Measurements from ENCODE around the gene RETREG3. TPM values are rescaled to one million over a fixed set of nuclear protein-coding genes. Genes with fewer than 3 reads are reported as not detected.

The RETREG3 gene
- total and polyA plus RNA-seq, 9 of the 15 experiments (the other 6 are each of a cell fraction or from before 2014, with no cell fraction given): 4.1 to 39.0 (median 16.9) TPM

GRCh38 chr17:42554250-42555121, 54.7 kb downstream of the RETREG3 start (continued):
- TF ChIP-seq NR1H2 (CRISPR knock-in tag; IDR thresholded peaks at IDR 0.05) (no peak), ZFP91 (CRISPR knock-in tag; IDR thresholded peaks at IDR 0.05) (no peak), ZNF75A (CRISPR knock-in tag; IDR thresholded peaks at IDR 0.05) (no peak), MTA1 (IDR thresholded peaks at IDR 0.05; ENCODE audit: borderline replicate concordance) (peak; percentile 88), ZZZ3 (IDR thresholded peaks at IDR 0.05) (no peak), CHD4 (IDR thresholded peaks at IDR 0.05; ENCODE audit: insufficient read depth, insufficient replicate concordance, low read depth, low read length, poor library complexity, severe bottlenecking) (no peak), MCM5 (IDR thresholded peaks at IDR 0.05; ENCODE audit: low read depth) (no peak), ZNF124 (CRISPR knock-in tag; IDR thresholded peaks at IDR 0.05) (no peak), ZBTB17 (CRISPR knock-in tag; IDR thresholded peaks at IDR 0.05) (0 out of 2 replicates have a peak, but pooled peaks have one; percentile 39), EP400 (IDR thresholded peaks at IDR 0.05) (peak; percentile 66; the same call in 1 of the 2 replicates), ZKSCAN8 (CRISPR knock-in tag; IDR thresholded peaks at IDR 0.05) (no peak), NCOR1 (IDR thresholded peaks at IDR 0.05) (no peak), FOXO4 (CRISPR knock-in tag; IDR thresholded peaks at IDR 0.05) (no peak), ZNF644 (tag; IDR thresholded peaks at IDR 0.05; ENCODE audit: low read depth) (no peak), XRCC3 (IDR thresholded peaks at IDR 0.05) (no peak), BRCA1 (IDR thresholded peaks at IDR 0.05) (no peak), BRCA1 (CRISPR knock-in tag; IDR thresholded peaks at IDR 0.05) (no peak; the same call in 1 of the 2 replicates), POLR2A (conservative IDR thresholded peaks at IDR 0.05) (peak; percentile 81), ZNF707 (CRISPR knock-in tag; conservative IDR thresholded peaks at IDR 0.05) (no peak), C11orf30 (IDR thresholded peaks at IDR 0.05; ENCODE audit: low read depth) (0 out of 2 replicates have a peak, but pooled peaks have one; percentile 41), ELF2 (CRISPR knock-in tag; IDR thresholded peaks at IDR 0.05) (peak; percentile 83), ZNF717 (CRISPR knock-in tag; IDR thresholded peaks at IDR 0.05) (no peak), PHTF2 (CRISPR knock-in tag; IDR thresholded peaks at IDR 0.05) (no peak), PCBP1 (IDR thresholded peaks at IDR 0.05; ENCODE audit: low read depth, low read length, poor library complexity, severe bottlenecking) (peak; percentile 68)
